Ectodermal cell (in vitro differentiated cells): ENCODE results near the gene DLK2.
A peak's percentile ranks its signal among the peaks of the same experiment; 100 is the strongest.

Source experiments
- H3K27ac ChIP-seq: 2 replicates; pipeline ENCODE4 v1.7.0; 2013; ENCODE audit warnings: mild to moderate bottlenecking, low read depth, low read length; ENCODE audit not compliant: insufficient read depth, poor library complexity, severe bottlenecking
- H3K27me3 ChIP-seq: 2 replicates; pipeline ENCODE4 v1.7.0; 2013; ENCODE audit warnings: mild to moderate bottlenecking, low read length; ENCODE audit not compliant: insufficient read depth, control insufficient read depth, poor library complexity, severe bottlenecking
- H3K36me3 ChIP-seq: one replicate; pipeline ENCODE4 v1.7.0; 2013; ENCODE audit warnings: low read length; ENCODE audit not compliant: control insufficient read depth, insufficient read depth
- H3K4me1 ChIP-seq: one replicate; pipeline ENCODE4 v1.7.0; 2013; ENCODE audit warnings: low read length; ENCODE audit not compliant: control insufficient read depth, insufficient read depth
- H3K4me3 ChIP-seq: 2 replicates; pipeline ENCODE4 v1.7.0; 2013; ENCODE audit warnings: low read depth, low read length, control low read depth; ENCODE audit not compliant: insufficient read depth
- H3K9me3 ChIP-seq: 2 replicates; pipeline ENCODE4 v1.7.0; 2013; ENCODE audit warnings: mild to moderate bottlenecking, low read length, moderate library complexity; ENCODE audit not compliant: control insufficient read depth
- WGBS, 2 experiments: methylation state at CpG; one replicate each; pipeline ENCODE4 v1.1.7; 2013; ENCODE audit warnings: missing lambda C conversion rate in 2 of 2; 5-methylcytosine and 5-hydroxymethylcytosine counted together

The DLK2 gene

GRCh38 chr6:43488667-43489276, 33.4 kb upstream of the DLK2 start:
- Histone ChIP-seq H3K36me3 (no peaks in the 10 kb centered on the region), H3K9me3 (no peaks in the 10 kb centered on the region), H3K4me1 (peaks cover 20% of the 10 kb centered on the region), H3K4me3 (no peak overlapping the region), H3K27ac (peak overlapping the region; percentile 68), H3K27me3 (no peaks in the 10 kb centered on the region)
- 88 to 93% methylated on average over 4 of the region's 4 CpGs for WGBS, 2 experiments

- WGBS, 2 experiments: 90 to 91% methylated on average over 11 of the region's 11 CpGs
- Histone ChIP-seq H3K4me3 (no peak overlapping the region), H3K36me3 (no peaks in the 10 kb centered on the region), H3K4me1 (peaks cover 11% of the 10 kb centered on the region), H3K27ac (no peak overlapping the region), H3K9me3 (no peaks in the 10 kb centered on the region), H3K27me3 (no peaks in the 10 kb centered on the region)
Observed at GRCh38 chr6:43481591-43482236, 26.4 kb upstream of the DLK2 start.

GRCh38 chr6:43481075-43481474, 25.7 kb upstream of the DLK2 start:
- no peaks in the 10 kb centered on the region for H3K9me3 ChIP-seq
- H3K27me3 ChIP-seq: no peaks in the 10 kb centered on the region
- no peak overlapping the region for H3K27ac ChIP-seq
- H3K36me3 ChIP-seq: no peaks in the 10 kb centered on the region
- WGBS, 2 experiments: 80 to 94% methylated on average over 1 of the region's 2 CpGs
- H3K4me1 ChIP-seq: peaks cover 11% of the 10 kb centered on the region
- no peak overlapping the region for H3K4me3 ChIP-seq

DNA sequence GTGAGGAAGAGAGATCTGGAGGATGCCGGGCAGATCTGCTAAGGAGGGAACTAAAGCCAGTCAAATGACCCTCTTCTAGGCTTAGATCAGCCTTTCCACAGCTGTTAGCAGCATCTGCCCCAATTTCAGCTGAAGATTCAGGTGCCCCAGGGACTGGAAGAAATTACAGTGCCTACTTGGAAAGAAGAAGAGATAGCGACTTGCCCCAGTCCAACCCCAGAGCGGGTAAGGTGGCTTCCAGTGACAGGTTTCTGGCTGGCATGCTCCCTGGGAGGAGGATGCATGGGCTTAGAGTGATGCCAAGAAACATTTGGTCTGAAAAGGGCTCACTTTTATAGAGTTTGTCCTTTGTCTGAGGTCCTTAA, 22.6 kb upstream of the DLK2 start:
- Histone ChIP-seq H3K4me1 (peaks cover 11% of the 10 kb centered on the region), H3K4me3 (peak overlapping the region; percentile 70), H3K36me3 (no peaks in the 10 kb centered on the region), H3K27ac (no peak overlapping the region), H3K9me3 (no peaks in the 10 kb centered on the region), H3K27me3 (no peaks in the 10 kb centered on the region)
- WGBS, 2 experiments: 51 to 60% methylated on average over 3 of the region's 3 CpGs

GRCh38 chr6:43477235-43478007, 22.1 kb upstream of the DLK2 start, which contains the start of gene TJAP1:
Gene TJAP1 (plus strand): TSS chr6:43477570. CDS start chr6:43499002, 21,432 bp downstream.
- no peaks in the 10 kb centered on the region for H3K27me3 ChIP-seq
- no peaks in the 10 kb centered on the region for H3K9me3 ChIP-seq
- no peaks in the 10 kb centered on the region for H3K36me3 ChIP-seq
- 3 to 4% methylated on average over 34 of the region's 34 CpGs for WGBS, 2 experiments
- peak within 1 kb of the TSS; percentile 70 for H3K4me3 ChIP-seq
- peaks cover 11% of the 10 kb centered on the region for H3K4me1 ChIP-seq
- peak within 1 kb of the TSS; percentile 73 for H3K27ac ChIP-seq

- 75 to 77% methylated on average over 2 of the region's 2 CpGs for WGBS, 2 experiments
- no peaks in the 10 kb centered on the region for H3K36me3 ChIP-seq
- H3K27me3 ChIP-seq: no peaks in the 10 kb centered on the region
- H3K4me1 ChIP-seq: peaks cover 11% of the 10 kb centered on the region
- H3K27ac ChIP-seq: no peak overlapping the region
- H3K4me3 ChIP-seq: peak overlapping the region; percentile 70
- no peaks in the 10 kb centered on the region for H3K9me3 ChIP-seq
Observed at GRCh38 chr6:43476746-43477145, 21.4 kb upstream of the DLK2 start.

- Histone ChIP-seq H3K36me3 (no peaks in the 10 kb centered on the region), H3K9me3 (no peaks in the 10 kb centered on the region), H3K4me3 (no peak overlapping the region), H3K27ac (no peak overlapping the region), H3K27me3 (no peaks in the 10 kb centered on the region), H3K4me1 (peaks cover 11% of the 10 kb centered on the region)
- WGBS, 2 experiments: 93 to 94% methylated on average over 6 of the region's 6 CpGs
Observed at GRCh38 chr6:43475516-43475915, 20.2 kb upstream of the DLK2 start.

DNA sequence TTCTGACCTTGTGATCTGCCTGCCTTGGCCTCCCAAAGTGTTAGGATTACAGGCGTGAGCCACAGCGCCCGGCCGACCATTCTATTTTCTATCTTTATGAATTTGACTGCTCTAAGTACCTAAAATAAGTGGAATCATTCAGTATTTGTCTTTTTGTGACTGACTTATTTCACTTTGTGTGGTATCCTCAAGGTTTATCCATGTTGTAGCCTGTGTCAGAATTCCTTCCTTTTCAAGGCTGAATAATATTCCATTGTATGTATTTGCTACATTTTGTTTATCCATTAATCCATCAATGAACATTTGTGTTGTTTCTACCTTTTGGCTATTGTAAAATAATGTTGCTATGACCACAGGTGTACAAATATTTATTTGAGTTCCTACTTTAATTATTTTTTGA, 17.2 kb upstream of the DLK2 start:
- Histone ChIP-seq H3K27ac (no peak overlapping the region), H3K9me3 (no peaks in the 10 kb centered on the region), H3K27me3 (no peaks in the 10 kb centered on the region), H3K4me3 (no peak overlapping the region), H3K36me3 (no peaks in the 10 kb centered on the region), H3K4me1 (peaks cover 13% of the 10 kb centered on the region)
- WGBS, 2 experiments: 92 to 97% methylated on average over 4 of the region's 4 CpGs

- no peak overlapping the region for H3K4me3 ChIP-seq
- no peak overlapping the region for H3K27ac ChIP-seq
- 84 to 90% methylated on average over 1 of the region's 1 CpG for WGBS, 2 experiments
- no peaks in the 10 kb centered on the region for H3K36me3 ChIP-seq
- peaks cover 13% of the 10 kb centered on the region for H3K4me1 ChIP-seq
- no peaks in the 10 kb centered on the region for H3K9me3 ChIP-seq
- H3K27me3 ChIP-seq: no peaks in the 10 kb centered on the region
Observed at GRCh38 chr6:43471399-43471798, 16.1 kb upstream of the DLK2 start.

DNA sequence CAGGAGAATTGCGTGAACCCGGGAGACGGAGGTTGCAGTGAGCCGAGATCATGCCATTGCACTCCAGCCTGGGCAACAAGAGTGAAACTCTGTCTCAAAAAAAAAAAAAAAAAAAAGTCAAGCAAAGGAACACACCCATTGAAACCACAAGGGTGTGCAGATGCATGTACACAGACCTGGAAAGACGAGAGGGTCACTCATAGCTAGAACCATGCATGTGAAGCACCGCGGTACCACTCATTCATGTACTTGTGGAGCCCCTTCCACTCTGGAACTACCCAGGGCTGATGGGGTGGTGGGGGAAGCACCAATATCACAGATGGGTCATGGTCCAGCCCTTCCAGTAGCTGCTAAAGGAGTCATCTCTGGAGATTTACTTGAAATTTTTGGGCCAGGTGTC, 14.6 kb upstream of the DLK2 start:
- Histone ChIP-seq H3K4me3 (no peak overlapping the region), H3K9me3 (no peaks in the 10 kb centered on the region), H3K4me1 (peaks cover 13% of the 10 kb centered on the region), H3K27ac (no peak overlapping the region), H3K36me3 (no peaks in the 10 kb centered on the region), H3K27me3 (no peaks in the 10 kb centered on the region)
- 95 to 96% methylated on average over 7 of the region's 7 CpGs for WGBS, 2 experiments
